Measurements from ENCODE around the gene SLCO4A1.

The SLCO4A1 gene

GRCh38 chr20:62651285-62652021 is 9.2 kb downstream of the SLCO4A1 start:
- no peak for DNase-seq (ENCODE audit: low read depth)
- no peak for TF ChIP-seq CTCF (conservative IDR thresholded peaks at IDR 0.05; ENCODE audit: low read depth, low read length)
- no peak overlapping the region for H3K4me3 ChIP-seq (ENCODE audit: low read length)

GRCh38 chr20:62652041-62652893 is 10.0 kb downstream of the SLCO4A1 start:
- DNase-seq (ENCODE audit: low read depth): peak; percentile 80
- no peak for TF ChIP-seq CTCF (conservative IDR thresholded peaks at IDR 0.05; ENCODE audit: low read depth, low read length)
- H3K4me3 ChIP-seq (ENCODE audit: low read length): peak overlapping the region; percentile 17

- no peak overlapping the region for H3K4me3 ChIP-seq (ENCODE audit: low read length)
- no peak for DNase-seq (ENCODE audit: low read depth)
Observed at GRCh38 chr20:62652894-62653305, 10.6 kb downstream of the SLCO4A1 start.

GRCh38 chr20:62653373-62653772 is 11.1 kb downstream of the SLCO4A1 start:
- DNase-seq (ENCODE audit: low read depth): no peak
- no peak overlapping the region for H3K4me3 ChIP-seq (ENCODE audit: low read length)
- no peak for TF ChIP-seq CTCF (conservative IDR thresholded peaks at IDR 0.05; ENCODE audit: low read depth, low read length)

More at GRCh38 chr20:62652894-62653305, 10.6 kb downstream of the SLCO4A1 start:
- no peak for TF ChIP-seq CTCF (conservative IDR thresholded peaks at IDR 0.05; ENCODE audit: low read depth, low read length)

- H3K4me3 ChIP-seq (ENCODE audit: low read length): no peak overlapping the region
- no peak for DNase-seq (ENCODE audit: low read depth)
- no peak for TF ChIP-seq CTCF (conservative IDR thresholded peaks at IDR 0.05; ENCODE audit: low read depth, low read length)
Observed at GRCh38 chr20:62653951-62654685, 11.8 kb downstream of the SLCO4A1 start.

GRCh38 chr20:62655282-62656196 is 13.2 kb downstream of the SLCO4A1 start:
- no peak for TF ChIP-seq CTCF (conservative IDR thresholded peaks at IDR 0.05; ENCODE audit: low read depth, low read length)
- H3K4me3 ChIP-seq (ENCODE audit: low read length): no peak overlapping the region
- DNase-seq (ENCODE audit: low read depth): no peak
